Gastrocnemius medialis (tissue), 4 donors: ENCODE data around the gene PCID2.

Experiments used
- CTCF ChIP-seq, 5 experiments: fragments of 450-650 bp in 3 of 5; fragments of 200-600 bp in 2 of 5; sonication (generic) in 2 of 5; IDR thresholded peaks in 4 of 5; conservative IDR thresholded peaks in 1 of 5; 1 replicate in 4 of 5; 2 replicates in 1 of 5; pipeline ENCODE4 v1.5.1; 2016 to 2019; ENCODE audit warnings: antibody characterized with exemption in 5 of 5, mild to moderate bottlenecking in 3 of 5, moderate library complexity in 3 of 5
- POLR2A ChIP-seq, 2 donors: fragments of 450-650 bp; IDR thresholded peaks; one replicate each; pipeline ENCODE4 v1.6.1; 2017; ENCODE audit warnings: antibody characterized with exemption in 2 of 2, mild to moderate bottlenecking in 2 of 2, moderate library complexity in 2 of 2

- TF ChIP-seq CTCF (IDR thresholded peaks at IDR 0.05 in 4 of 5, conservative IDR thresholded peaks at IDR 0.05 in 1 of 5) (no peak), POLR2A (IDR thresholded peaks at IDR 0.05) (no peak)
These were observed 1.0 kb downstream of the PCID2 start for GRCh38 chr13:113207460-113207859.
